K562 (cell line): Measurements from ENCODE around the gene SNCB. TPM values are rescaled to one million over a fixed set of nuclear protein-coding genes. Genes with fewer than 3 reads are reported as not detected.

Source experiments
- BMI1 ChIP-seq: fragments of 150-350 bp; IDR thresholded peaks from 2 replicates; pipeline ENCODE4 v1.6.1; 2014; ENCODE audit warnings: low read length
- BRCA1 ChIP-seq, 2 experiments: fragments of 450-650 bp in 1 of 2; sonication (generic) in 1 of 2; formaldehyde crosslinking in 1 of 2; IDR thresholded peaks; 2 replicates each; pipeline versions ENCODE4 v1.5.0 to v1.6.1; 2017 to 2020; ENCODE audit warnings: mild to moderate bottlenecking in 1 of 2, missing genetic modification reagents in 1 of 2
- CHD7 ChIP-seq: fragments of 200-600 bp; sonication (generic); IDR thresholded peaks from one replicate; pipeline ENCODE4 v1.6.1; 2012; ENCODE audit warnings: mild to moderate bottlenecking, low read depth, low read length, inconsistent platforms
- E2F5 ChIP-seq: sonication (generic); formaldehyde crosslinking; IDR thresholded peaks from 2 replicates; pipeline ENCODE4 v1.8.0; 2022; ENCODE audit warnings: mild to moderate bottlenecking, missing genetic modification reagents
- MEF2A ChIP-seq: IDR thresholded peaks from 2 replicates; pipeline ENCODE4 v1.6.1; 2011; ENCODE audit warnings: low read depth, mild to moderate bottlenecking, low read length, moderate library complexity; ENCODE audit not compliant: control insufficient read depth
- TCF15 ChIP-seq: fragments of 250-450 bp; sonication (Bioruptor Pico); IDR thresholded peaks from 2 replicates; pipeline ENCODE4 v1.8.0; 2022; ENCODE audit warnings: moderate library complexity, mild to moderate bottlenecking, inconsistent platforms
- ZBTB49 ChIP-seq: sonication (generic); formaldehyde crosslinking; IDR thresholded peaks from 2 replicates; pipeline ENCODE4 v1.8.0; 2022; ENCODE audit warnings: missing genetic modification reagents, mild to moderate bottlenecking, borderline replicate concordance
- ZNF395 ChIP-seq: fragments of 200-800 bp; sonication (Bioruptor generic); IDR thresholded peaks from 2 replicates; pipeline ENCODE4 v1.6.1; 2017; ENCODE audit warnings: missing genetic modification characterization, missing compliant biosample characterization
- ZNF75A ChIP-seq: fragments of 450-650 bp; formaldehyde crosslinking; IDR thresholded peaks from 2 replicates; pipeline ENCODE4 v1.4.0; 2020; ENCODE audit warnings: mild to moderate bottlenecking
- polyA plus RNA-seq, 8 experiments: library from polyadenylated mRNA; depleted of rRNA in 4 of 8; stranded (reverse) in 5 of 8; unstranded in 3 of 8; fragments of >200 nt; fragmentation: Nextera tagmentation in 2 of 8; fragmentation: Illumina TruSeq in 1 of 8; extraction: Ambion mirVana in 2 of 8; extraction: Trizol in 1 of 8; gene quantifications; 2 replicates each; pipeline versions ENCODE4 v1.2.1 to v1.2.3, GENCODE V29; 2011 to 2014; ENCODE audit warnings: inconsistent platforms in 1 of 8, missing spikeins in 1 of 8
- total RNA-seq, 7 experiments: library from RNA; depleted of rRNA in 6 of 7; stranded (reverse); fragments of >200 nt in 6 of 7; fragmentation: Illumina TruSeq in 2 of 7; extraction: Trizol in 2 of 7; gene quantifications; 2 replicates each; pipeline versions ENCODE4 v1.2.1 to v1.2.3, GENCODE V29; 2011 to 2021; ENCODE audit warnings: low replicate concordance in 1 of 7

Gene SNCB
- total and polyA plus RNA-seq, 9 of the 15 experiments (the other 6 are each of a cell fraction or from before 2014, with no cell fraction given) = not detected

- TF ChIP-seq BRCA1 (IDR thresholded peaks at IDR 0.05) = no peak
- TF ChIP-seq BRCA1 (CRISPR knock-in tag; IDR thresholded peaks at IDR 0.05) = no peak
- TF ChIP-seq MEF2A = no peak
- no peak for TF ChIP-seq ZBTB49 (CRISPR knock-in tag)
- no peak for TF ChIP-seq E2F5
- no peak for TF ChIP-seq BMI1
- no peak for TF ChIP-seq TCF15
- no peak for TF ChIP-seq CHD7
- no peak for TF ChIP-seq ZNF75A (CRISPR knock-in tag)
- TF ChIP-seq ZNF395 (CRISPR knock-in tag) = no peak
Observed at GRCh38 chr5:176660860-176661641, 30.7 kb upstream of the SNCB start (continued).
